DND-41 (cell line): ENCODE measurements around the gene INO80.

ENCODE experiments used
- EZH2 ChIP-seq: IDR thresholded peaks from 3 replicates; pipeline ENCODE4 v1.6.1; 2012; ENCODE audit warnings: borderline replicate concordance, low read depth, mild to moderate bottlenecking, moderate library complexity, low read length, inconsistent platforms; ENCODE audit not compliant: severe bottlenecking
- TF ChIP-seq, protein P1 (sequence below): IDR thresholded peaks from 2 replicates; pipeline ENCODE4 v1.5.1; 2012; ENCODE audit warnings: borderline replicate concordance, low read length, moderate library complexity, mild to moderate bottlenecking; ENCODE audit not compliant: poor library complexity, severe bottlenecking; ENCODE audit errors: extremely low read depth

GRCh38 chr15:40981186-40981585 lies 134.9 kb downstream of the INO80 start:
- TF ChIP-seq, protein P1, sequence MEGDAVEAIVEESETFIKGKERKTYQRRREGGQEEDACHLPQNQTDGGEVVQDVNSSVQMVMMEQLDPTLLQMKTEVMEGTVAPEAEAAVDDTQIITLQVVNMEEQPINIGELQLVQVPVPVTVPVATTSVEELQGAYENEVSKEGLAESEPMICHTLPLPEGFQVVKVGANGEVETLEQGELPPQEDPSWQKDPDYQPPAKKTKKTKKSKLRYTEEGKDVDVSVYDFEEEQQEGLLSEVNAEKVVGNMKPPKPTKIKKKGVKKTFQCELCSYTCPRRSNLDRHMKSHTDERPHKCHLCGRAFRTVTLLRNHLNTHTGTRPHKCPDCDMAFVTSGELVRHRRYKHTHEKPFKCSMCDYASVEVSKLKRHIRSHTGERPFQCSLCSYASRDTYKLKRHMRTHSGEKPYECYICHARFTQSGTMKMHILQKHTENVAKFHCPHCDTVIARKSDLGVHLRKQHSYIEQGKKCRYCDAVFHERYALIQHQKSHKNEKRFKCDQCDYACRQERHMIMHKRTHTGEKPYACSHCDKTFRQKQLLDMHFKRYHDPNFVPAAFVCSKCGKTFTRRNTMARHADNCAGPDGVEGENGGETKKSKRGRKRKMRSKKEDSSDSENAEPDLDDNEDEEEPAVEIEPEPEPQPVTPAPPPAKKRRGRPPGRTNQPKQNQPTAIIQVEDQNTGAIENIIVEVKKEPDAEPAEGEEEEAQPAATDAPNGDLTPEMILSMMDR: no peak
- no peak for TF ChIP-seq EZH2
